ENCODE results near the gene YTHDC2.

DNA sequence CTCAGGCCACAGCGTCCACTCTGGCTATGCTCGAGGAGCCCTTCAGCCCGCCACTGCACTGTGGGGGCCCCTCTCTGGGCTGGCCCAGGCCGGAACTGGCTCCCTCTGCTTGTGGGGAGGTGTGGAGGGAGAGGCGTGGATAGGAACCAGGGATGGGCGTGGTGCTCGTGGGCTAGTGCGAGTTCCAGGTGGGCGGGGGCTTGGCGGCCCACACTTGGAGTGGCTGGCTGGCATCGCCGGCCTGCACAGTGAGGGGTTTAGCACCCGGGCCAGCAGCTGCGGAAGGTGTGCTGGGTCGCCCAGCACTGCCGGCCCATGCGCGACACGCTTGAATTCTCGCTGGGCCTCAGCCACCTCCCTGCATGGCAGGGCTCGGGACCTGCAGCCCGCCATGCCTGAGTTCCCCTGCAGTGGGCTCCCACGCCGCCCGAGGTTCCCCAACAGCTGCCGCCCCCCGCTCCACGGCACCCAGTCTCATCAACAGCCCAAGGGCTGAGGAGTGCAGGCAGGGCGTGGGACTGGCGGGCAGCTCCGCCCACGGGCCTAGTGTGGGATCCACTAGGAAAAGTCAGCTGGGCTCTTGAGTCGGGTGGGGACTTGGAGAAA, 103.8 kb downstream of the YTHDC2 start:
- TF ChIP-seq CTCF (IDR thresholded peaks at IDR 0.05; ENCODE audit: low read depth, low read length) (no peak), POLR2A (IDR thresholded peaks at IDR 0.05; ENCODE audit: extremely low read depth, insufficient read length) (no peak)

All from NB4 (cell line).